HCT116 (cell line): ENCODE measurements around the gene PIK3R6. TPM values are rescaled to one million over a fixed set of nuclear protein-coding genes. Genes with fewer than 3 reads are reported as not detected.

ENCODE experiments used
- ATAC-seq: fragments of 200-7000 bp; cut with Tn5 transposase; 2 replicates; pipeline ENCODE4 v1.9.1; 2020; ENCODE audit warnings: mild to moderate bottlenecking, moderate library complexity
- BruUV-seq: library from RNA; stranded (reverse); fragments of 400-500 nt; replicated peaks from 2 replicates; lab custom pipeline; 2021; lab: Mats Ljungman, UMichigan
- CTCF ChIA-PET: fragments of 300-600 bp; sonication (Branson Sonifier 250); formaldehyde crosslinking; loops from one replicate; lab custom pipeline; 2021; ENCODE audit warnings: antibody characterized with exemption; lab: Charles Lee
- POLR2A ChIA-PET: fragments of 300-600, 350-600 bp; sonication (Branson Sonifier 250); formaldehyde crosslinking; loops from one replicate; lab custom pipeline; 2021; ENCODE audit warnings: antibody characterized with exemption; lab: Charles Lee
- RAD21 ChIA-PET, 2 experiments: fragments of 300-600 bp; sonication (Branson Sonifier 250); formaldehyde crosslinking; loops; one replicate each; lab custom pipeline; 2023; ENCODE audit warnings: low total read pairs in 2 of 2; ENCODE audit not compliant: uncharacterized antibody in 2 of 2, unreplicated experiment in 2 of 2, low non-redundant PET in 1 of 2; lab: Charles Lee
- DNase-seq: peaks from one replicate; pipeline ENCODE4 v3.0.0-alpha.2; 2010; ENCODE audit warnings: low read depth, low spot score
- H2AFZ ChIP-seq: fragments of 200-600 bp; shearing (Covaris generic), sonication (generic); 2 replicates; pipeline ENCODE4 v1.6.1; 2017; ENCODE audit warnings: low read depth, mixed run types, mixed read lengths, antibody characterized with exemption, low read length; ENCODE audit not compliant: poor library complexity, severe bottlenecking
- H3K27ac ChIP-seq: 2 replicates; pipeline ENCODE4 v1.5.1; 2012; ENCODE audit warnings: low read depth, low read length
- H3K27me3 ChIP-seq: fragments of 200-600 bp; sonication (generic); 2 replicates; pipeline ENCODE4 v1.6.1; 2016; ENCODE audit warnings: mixed run types, low read length, mixed read lengths; ENCODE audit not compliant: insufficient read depth
- H3K36me3 ChIP-seq, 2 experiments: fragments of 200-500 bp in 1 of 2; fragments of 200-600 bp in 1 of 2; sonication (Bioruptor generic) in 1 of 2; sonication (generic) in 1 of 2; 2 replicates each; pipeline versions ENCODE4 v1.5.1 to v1.6.1; 2014 to 2016; ENCODE audit warnings: low read length in 2 of 2, inconsistent platforms in 1 of 2, mixed read lengths in 1 of 2, mixed run types in 1 of 2; ENCODE audit not compliant: insufficient read depth in 2 of 2, control insufficient read depth in 1 of 2
- H3K4me1 ChIP-seq, 2 experiments: fragments of 200-600 bp in 1 of 2; sonication (generic) in 1 of 2; 2 replicates each; pipeline versions ENCODE4 v1.5.1 to v1.6.1; 2012 to 2017; ENCODE audit warnings: low read length in 2 of 2, inconsistent platforms in 1 of 2, mild to moderate bottlenecking in 1 of 2, mixed read lengths in 1 of 2, mixed run types in 1 of 2, moderate library complexity in 1 of 2; ENCODE audit not compliant: insufficient read depth in 2 of 2, control insufficient read depth in 1 of 2
- H3K4me2 ChIP-seq: fragments of 200-600 bp; sonication (generic); 2 replicates; pipeline ENCODE4 v1.6.1; 2017; ENCODE audit warnings: mixed run types, low read length, mixed read lengths
- H3K4me3 ChIP-seq, 2 experiments: fragments of 200-600 bp in 1 of 2; sonication (generic) in 1 of 2; replicated peaks in 1 of 2; 2 replicates each; pipeline ENCODE4 v1.5.1; 2011 to 2016; ENCODE audit warnings: low read length in 2 of 2, control low read depth in 1 of 2, low read depth in 1 of 2, mild to moderate bottlenecking in 1 of 2, mixed read lengths in 1 of 2, mixed run types in 1 of 2
- H3K79me2 ChIP-seq: fragments of 200-600 bp; sonication (generic); 2 replicates; pipeline ENCODE4 v1.6.1; 2017; ENCODE audit warnings: mild to moderate bottlenecking, mixed run types, low read length, moderate library complexity, mixed read lengths; ENCODE audit not compliant: insufficient read depth
- H3K9ac ChIP-seq: fragments of 200-600 bp; sonication (generic); 2 replicates; pipeline ENCODE4 v1.6.1; 2016; ENCODE audit warnings: low read length, mixed read lengths
- H3K9me2 ChIP-seq: fragments of 200-600 bp; sonication (generic), shearing (Covaris generic); 2 replicates; pipeline ENCODE4 v1.6.1; 2017; ENCODE audit warnings: mixed run types, mild to moderate bottlenecking, moderate library complexity; ENCODE audit not compliant: insufficient read depth
- H3K9me3 ChIP-seq, 2 experiments: fragments of 200-500 bp in 1 of 2; fragments of 200-600 bp in 1 of 2; sonication (Bioruptor generic) in 1 of 2; sonication (generic) in 1 of 2; 2 replicates each; pipeline ENCODE4 v1.6.1; 2014 to 2017; ENCODE audit warnings: low read length in 2 of 2, mixed read lengths in 2 of 2, inconsistent platforms in 1 of 2, low read depth in 1 of 2, mild to moderate bottlenecking in 1 of 2, mixed run types in 1 of 2, moderate library complexity in 1 of 2; ENCODE audit not compliant: control insufficient read depth in 1 of 2, insufficient read depth in 1 of 2
- H4K20me1 ChIP-seq: fragments of 200-600 bp; sonication (generic), shearing (Covaris generic); 2 replicates; pipeline ENCODE4 v1.6.1; 2017; ENCODE audit warnings: mixed run types, mild to moderate bottlenecking, moderate library complexity; ENCODE audit not compliant: insufficient read depth
- CBX3 ChIP-seq: IDR thresholded peaks from 2 replicates; pipeline ENCODE4 v1.6.1; 2012; ENCODE audit warnings: low read depth
- CEBPB ChIP-seq: IDR thresholded peaks from 2 replicates; pipeline ENCODE4 v1.6.1; 2012; ENCODE audit warnings: low read depth
- EGR1 ChIP-seq: IDR thresholded peaks from 2 replicates; pipeline ENCODE4 v1.6.1; 2012; ENCODE audit warnings: low read depth
- ELF1 ChIP-seq: IDR thresholded peaks from 2 replicates; pipeline ENCODE4 v1.6.1; 2012; ENCODE audit warnings: low read depth, borderline replicate concordance
- EZH2 ChIP-seq: fragments of 200-600 bp; sonication (generic); IDR thresholded peaks from 2 replicates; pipeline ENCODE4 v1.6.1; 2017; ENCODE audit warnings: antibody characterized with exemption, mixed run types
- EZH2phosphoT487 ChIP-seq: fragments of 200-600 bp; IDR thresholded peaks from 2 replicates; pipeline ENCODE4 v1.6.1; 2018; ENCODE audit warnings: antibody characterized with exemption, borderline replicate concordance
- FOSL1 ChIP-seq: IDR thresholded peaks from 2 replicates; pipeline ENCODE4 v1.6.1; 2012; ENCODE audit warnings: low read depth
- RAD21 ChIP-seq: IDR thresholded peaks from 2 replicates; pipeline ENCODE4 v1.6.1; 2012; ENCODE audit warnings: low read depth, mild to moderate bottlenecking
- SP1 ChIP-seq: IDR thresholded peaks from 2 replicates; pipeline ENCODE4 v1.6.1; 2012; ENCODE audit warnings: low read depth
- YY1 ChIP-seq: IDR thresholded peaks from 2 replicates; pipeline ENCODE4 v1.6.1; 2011; ENCODE audit warnings: low read length, low read depth, moderate library complexity, mild to moderate bottlenecking; ENCODE audit not compliant: insufficient replicate concordance; ENCODE audit errors: extremely low read depth
- ZBTB33 ChIP-seq: IDR thresholded peaks from 2 replicates; pipeline ENCODE4 v1.6.1; 2011; ENCODE audit warnings: mild to moderate bottlenecking, low read length, moderate library complexity; ENCODE audit not compliant: insufficient replicate concordance; ENCODE audit errors: extremely low read depth
- ZFX ChIP-seq: fragments of 450-650 bp; IDR thresholded peaks from 2 replicates; pipeline ENCODE4 v1.6.1; 2017
- ZNF274 ChIP-seq: fragments of 200-500 bp; sonication (Bioruptor generic); IDR thresholded peaks from 2 replicates; pipeline ENCODE4 v1.6.1; 2014; ENCODE audit warnings: mild to moderate bottlenecking, low read depth, low read length, inconsistent platforms
- intact Hi-C: fragments of 100-400 bp; cut with micrococcal nuclease; formaldehyde crosslinking; loops from 2 replicates; pipeline ENCODE4 v1.10.0; 2022
- total RNA-seq: library from RNA; stranded (reverse); gene quantifications from one replicate; pipeline ENCODE4 v1.2.1, GENCODE V29; 2021; ENCODE audit not compliant: unreplicated experiment
- TF ChIP-seq, protein P1 (sequence below), 3 experiments: fragments of 200-600 bp in 1 of 3; sonication (generic) in 1 of 3; IDR thresholded peaks in 2 of 3; conservative IDR thresholded peaks in 1 of 3; 2 replicates each; pipeline ENCODE4 v1.5.1; 2012 to 2017; ENCODE audit warnings: low read depth in 2 of 3, low read length in 2 of 3, antibody characterized with exemption in 1 of 3, borderline replicate concordance in 1 of 3, control low read depth in 1 of 3, mild to moderate bottlenecking in 1 of 3, mixed read lengths in 1 of 3, mixed run types in 1 of 3, moderate library complexity in 1 of 3; ENCODE audit not compliant: insufficient read depth in 1 of 3
- TF ChIP-seq, protein P2 (sequence below): IDR thresholded peaks from 2 replicates; pipeline ENCODE4 v1.6.1; 2012
- TF ChIP-seq, protein P3 (sequence below): IDR thresholded peaks from 2 replicates; pipeline ENCODE4 v1.6.1; 2012

PIK3R6 gene
- total RNA-seq, 1 experiment from 2014 or later, result 0.07 TPM

DNA sequence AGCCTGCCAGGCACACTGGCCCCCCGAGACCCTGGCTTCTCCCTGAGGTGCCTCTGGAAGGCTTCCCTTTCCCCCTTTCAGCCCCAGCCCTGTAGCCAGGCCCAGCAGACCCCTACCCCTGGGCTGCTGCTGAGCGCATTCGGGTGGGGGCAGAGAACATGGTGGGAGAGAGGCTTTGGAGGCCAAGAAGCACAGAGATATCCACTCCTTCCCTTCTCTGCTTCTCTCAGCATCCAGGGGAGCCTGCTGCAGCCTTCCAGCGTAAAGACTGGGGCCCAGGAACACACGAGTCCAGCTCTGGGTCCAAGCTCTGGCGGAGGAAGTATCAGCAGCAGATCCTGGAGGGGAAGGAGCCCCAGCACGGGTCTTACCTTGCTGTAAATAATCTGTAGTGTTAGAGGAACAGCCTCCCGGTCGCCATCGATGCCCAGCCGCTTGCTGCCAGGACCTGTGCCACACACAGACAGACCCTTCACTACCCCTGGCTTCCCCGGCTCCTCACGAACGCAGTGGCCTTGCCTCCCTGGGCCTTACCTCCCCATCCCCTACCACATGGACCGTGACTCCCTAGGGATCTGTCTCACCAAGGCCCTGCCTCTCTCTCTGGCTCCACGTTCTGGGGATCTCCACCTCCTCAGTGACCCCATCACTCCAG, 17.0 kb upstream of the PIK3R6 start:
- ATAC-seq (no peak), DNase-seq (no peak)
- H3K27me3 ChIP-seq, result no peaks in the 10 kb centered on the region
- peak overlapping the region; percentile 27; the same call in 1 of the 2 replicates for H3K27ac ChIP-seq
- no peaks in the 10 kb centered on the region for H3K9me3 ChIP-seq
- ChIA-PET POLR2A (no interaction called here), CTCF (no interaction called here), RAD21 (no interaction called here)
- H3K9ac ChIP-seq, result no peak overlapping the region
- no peaks in the 10 kb centered on the region for H4K20me1 ChIP-seq
- H2AFZ ChIP-seq, result no peak overlapping the region
- TF ChIP-seq SP1 (no peak), CBX3 (no peak), CEBPB (no peak), ZBTB33 (no peak), ZFX (no peak), ZNF274 (no peak), FOSL1 (no peak), ELF1 (no peak), RAD21 (no peak), YY1 (no peak), EZH2phosphoT487 (no peak), EGR1 (no peak), EZH2 (no peak)
- TF ChIP-seq, protein P1, sequence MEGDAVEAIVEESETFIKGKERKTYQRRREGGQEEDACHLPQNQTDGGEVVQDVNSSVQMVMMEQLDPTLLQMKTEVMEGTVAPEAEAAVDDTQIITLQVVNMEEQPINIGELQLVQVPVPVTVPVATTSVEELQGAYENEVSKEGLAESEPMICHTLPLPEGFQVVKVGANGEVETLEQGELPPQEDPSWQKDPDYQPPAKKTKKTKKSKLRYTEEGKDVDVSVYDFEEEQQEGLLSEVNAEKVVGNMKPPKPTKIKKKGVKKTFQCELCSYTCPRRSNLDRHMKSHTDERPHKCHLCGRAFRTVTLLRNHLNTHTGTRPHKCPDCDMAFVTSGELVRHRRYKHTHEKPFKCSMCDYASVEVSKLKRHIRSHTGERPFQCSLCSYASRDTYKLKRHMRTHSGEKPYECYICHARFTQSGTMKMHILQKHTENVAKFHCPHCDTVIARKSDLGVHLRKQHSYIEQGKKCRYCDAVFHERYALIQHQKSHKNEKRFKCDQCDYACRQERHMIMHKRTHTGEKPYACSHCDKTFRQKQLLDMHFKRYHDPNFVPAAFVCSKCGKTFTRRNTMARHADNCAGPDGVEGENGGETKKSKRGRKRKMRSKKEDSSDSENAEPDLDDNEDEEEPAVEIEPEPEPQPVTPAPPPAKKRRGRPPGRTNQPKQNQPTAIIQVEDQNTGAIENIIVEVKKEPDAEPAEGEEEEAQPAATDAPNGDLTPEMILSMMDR (IDR thresholded peaks at IDR 0.05 in 2 of 3, conservative IDR thresholded peaks at IDR 0.05 in 1 of 3; ENCODE audit: borderline replicate concordance in 1 of 3, insufficient read depth in 1 of 3, low read depth in 2 of 3, low read length in 2 of 3), result no peak
- TF ChIP-seq, protein P2, sequence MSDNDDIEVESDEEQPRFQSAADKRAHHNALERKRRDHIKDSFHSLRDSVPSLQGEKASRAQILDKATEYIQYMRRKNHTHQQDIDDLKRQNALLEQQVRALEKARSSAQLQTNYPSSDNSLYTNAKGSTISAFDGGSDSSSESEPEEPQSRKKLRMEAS, result no peak
- TF ChIP-seq, protein P3, sequence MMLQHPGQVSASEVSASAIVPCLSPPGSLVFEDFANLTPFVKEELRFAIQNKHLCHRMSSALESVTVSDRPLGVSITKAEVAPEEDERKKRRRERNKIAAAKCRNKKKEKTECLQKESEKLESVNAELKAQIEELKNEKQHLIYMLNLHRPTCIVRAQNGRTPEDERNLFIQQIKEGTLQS, result no peak
- H3K9me2 ChIP-seq, result no peaks in the 10 kb centered on the region
- no peaks in the 10 kb centered on the region for H3K79me2 ChIP-seq
- BruUV-seq, result no TSS peak
- peak overlapping the region in 1 of 2 experiments; percentile 9; a peak in 1 of 4 replicates for H3K4me3 ChIP-seq
- intact Hi-C loops, result no loop called here
- peaks cover 0 to 20% of the 10 kb centered on the region in 2 experiments; a peak in 2 of 4 replicates for H3K4me1 ChIP-seq
- peak overlapping the region; percentile 53 for H3K4me2 ChIP-seq
- H3K36me3 ChIP-seq, result no peaks in the 10 kb centered on the region
